Upper lobe of right lung (tissue), 1 donor: Measurements from ENCODE around the gene RAD17. TPM values are rescaled to one million over a fixed set of nuclear protein-coding genes. Genes with fewer than 3 reads are reported as not detected.
"Not testable (repeated sequence)": the region's sequence is repeated elsewhere in the genome, so short reads cannot be mapped to it uniquely, and the experiment has no call there.

Experiments
- ATAC-seq: fragments of 200-7000 bp; cut with Tn5 transposase; one replicate; pipeline ENCODE4 v1.9.1; 2020; ENCODE audit warnings: mild to moderate bottlenecking, moderate library complexity
- DNase-seq: peaks from one replicate; pipeline ENCODE4 v3.0.0-alpha.2; 2020
- H3K27ac ChIP-seq: fragments of 200-600 bp; one replicate; pipeline ENCODE4 v1.8.0; 2022
- H3K27me3 ChIP-seq: fragments of 200-600 bp; one replicate; pipeline ENCODE4 v1.8.0; 2022; ENCODE audit warnings: mild to moderate bottlenecking
- H3K36me3 ChIP-seq: fragments of 200-600 bp; one replicate; pipeline ENCODE4 v1.8.0; 2022
- H3K4me1 ChIP-seq: fragments of 200-600 bp; one replicate; pipeline ENCODE4 v1.8.0; 2022
- H3K4me3 ChIP-seq: fragments of 200-600 bp; one replicate; pipeline ENCODE4 v1.8.0; 2022; ENCODE audit warnings: mild to moderate bottlenecking
- H3K9me3 ChIP-seq: fragments of 200-600 bp; one replicate; pipeline ENCODE4 v1.8.0; 2022
- CTCF ChIP-seq: fragments of 200-600 bp; IDR thresholded peaks from one replicate; pipeline ENCODE4 v1.8.0; 2022; ENCODE audit warnings: antibody characterized with exemption
- intact Hi-C: fragments of 100-400 bp; cut with DNase I; formaldehyde crosslinking; loops from one replicate; pipeline ENCODE4 v1.11.0; 2022
- total RNA-seq: library from RNA; stranded (reverse); fragmentation: NEBNext Ultra II Directional; extraction: Animal tissue kit (Norgen Biotek cat#: 25700); gene quantifications from one replicate; pipeline ENCODE4 v1.2.1, GENCODE V29; 2021
- donor health status: DM: no; HTN: yes; CAD: no; lungs with severe emphysema.

The RAD17 gene
- total RNA-seq, 1 donor from 2014 or later: 19.1 TPM

GRCh38 chr5:69368458-69369339 lies 919 bp upstream of the RAD17 start:
- peak overlapping the region; percentile 78 for H3K4me3 ChIP-seq
- intact Hi-C loops: no loop called here
- DNase-seq: no peak

DNA sequence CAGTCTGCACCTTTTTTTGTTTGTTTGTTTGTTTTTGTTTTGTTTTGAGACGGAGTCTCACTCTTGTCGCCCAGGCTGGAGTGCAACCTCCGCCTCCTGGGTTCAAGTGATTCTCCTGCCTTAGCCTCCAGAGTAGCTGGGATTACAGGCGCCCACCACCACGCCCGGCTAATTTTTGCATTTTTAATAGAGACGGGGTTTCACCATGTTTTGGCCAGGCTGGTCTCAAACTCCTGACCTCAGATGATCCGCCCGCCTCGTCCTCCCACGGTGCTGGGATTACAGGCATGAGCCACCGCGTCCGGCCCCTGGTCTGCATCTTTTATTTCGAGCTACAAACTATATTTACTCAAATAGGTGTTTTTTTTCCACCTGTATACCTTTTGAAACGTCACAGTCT lies 717 bp downstream of the RAD17 start:
- Histone ChIP-seq H3K36me3 (peaks cover 34% of the 10 kb centered on the region), H3K4me3 (peak overlapping the region; percentile 78), H3K4me1 (peaks cover 19% of the 10 kb centered on the region), H3K27ac (peak overlapping the region; percentile 99)
- intact Hi-C loops, ATAC-seq, DNase-seq, H3K27me3 ChIP-seq, H3K9me3 ChIP-seq: not testable (repeated sequence)

More at GRCh38 chr5:69368458-69369339, 919 bp upstream of the RAD17 start:
- Histone ChIP-seq H3K4me1 (peaks cover 19% of the 10 kb centered on the region), H3K9me3 (no peaks in the 10 kb centered on the region), H3K27me3 (no peaks in the 10 kb centered on the region), H3K36me3 (peaks cover 31% of the 10 kb centered on the region), H3K27ac (peak overlapping the region; percentile 99)
- no peak for TF ChIP-seq CTCF
- ATAC-seq: peak; percentile 72

DNA sequence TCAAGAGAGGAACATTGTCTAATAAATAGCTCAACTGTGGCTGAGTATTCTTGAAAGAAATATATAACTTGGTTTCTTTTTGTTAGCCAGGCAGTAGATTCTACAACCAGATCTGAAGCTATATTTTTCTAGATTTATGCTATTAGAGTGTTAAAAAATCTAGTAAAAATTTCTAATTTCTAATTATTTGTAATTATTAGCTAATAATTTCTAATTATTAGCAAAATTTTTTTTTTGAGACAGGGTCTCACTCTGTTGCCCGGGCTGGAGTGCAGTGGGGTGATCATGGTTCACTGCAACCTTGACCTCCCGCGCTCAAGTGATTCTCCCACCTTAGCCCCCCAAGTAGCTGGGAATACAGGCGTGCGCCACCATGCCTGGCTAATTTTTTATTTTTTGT lies 2.8 kb downstream of the RAD17 start:
- DNase-seq (no peak), ATAC-seq (no peak)
- Histone ChIP-seq H3K9me3 (no peaks in the 10 kb centered on the region), H3K27ac (no peak overlapping the region), H3K27me3 (no peaks in the 10 kb centered on the region), H3K36me3 (peaks cover 30% of the 10 kb centered on the region), H3K4me1 (peaks cover 19% of the 10 kb centered on the region), H3K4me3 (no peak overlapping the region)
- TF ChIP-seq CTCF: no peak
- intact Hi-C loops: no loop called here

DNA sequence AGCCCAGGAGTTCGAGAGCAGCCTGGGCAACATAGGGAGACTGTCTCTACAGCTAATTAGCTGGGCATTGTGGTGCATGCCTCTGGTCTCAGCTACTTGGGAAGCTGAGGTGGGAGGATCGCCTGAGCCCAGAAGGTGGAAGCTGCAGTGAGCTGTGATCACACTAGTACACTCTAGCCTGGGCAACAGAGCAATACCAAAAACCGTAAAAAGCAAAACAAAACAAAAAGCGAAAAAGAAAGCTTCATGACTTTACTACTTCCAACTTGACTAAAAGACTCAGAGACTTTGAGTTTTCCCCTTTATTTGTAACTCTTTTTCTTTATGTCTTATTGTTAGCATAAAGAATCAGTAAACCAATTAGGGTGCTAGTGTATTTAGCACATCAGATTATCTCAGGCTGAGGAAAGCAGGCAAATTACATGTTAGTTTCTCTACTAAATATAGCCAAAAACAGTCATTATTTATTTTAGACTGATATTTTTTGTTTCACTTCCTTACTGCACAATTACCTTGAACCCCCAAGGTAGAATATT lies 5.4 kb downstream of the RAD17 start:
- ATAC-seq: no peak
- Histone ChIP-seq H3K9me3 (no peaks in the 10 kb centered on the region), H3K4me1 (peaks cover 10% of the 10 kb centered on the region), H3K27ac (no peak overlapping the region), H3K27me3 (no peaks in the 10 kb centered on the region), H3K4me3 (no peak overlapping the region), H3K36me3 (peaks cover 47% of the 10 kb centered on the region)
- TF ChIP-seq CTCF: no peak
- intact Hi-C loops: no loop called here
- DNase-seq: no peak

- no peak for TF ChIP-seq CTCF
- no peaks in the 10 kb centered on the region for H3K27me3 ChIP-seq
- no peak overlapping the region for H3K27ac ChIP-seq
- H3K4me3 ChIP-seq: no peak overlapping the region
- H3K4me1 ChIP-seq: no peaks in the 10 kb centered on the region
- intact Hi-C loops: no loop called here
- peaks cover 81% of the 10 kb centered on the region for H3K36me3 ChIP-seq
- DNase-seq (no peak), ATAC-seq (no peak)
- H3K9me3 ChIP-seq: no peaks in the 10 kb centered on the region
Observed at GRCh38 chr5:69378376-69378775, 8.8 kb downstream of the RAD17 start.

GRCh38 chr5:69404659-69405330 lies 35.2 kb downstream of the RAD17 start:
- Histone ChIP-seq H3K36me3 (peaks cover 40% of the 10 kb centered on the region), H3K4me1 (no peaks in the 10 kb centered on the region), H3K9me3 (no peaks in the 10 kb centered on the region), H3K4me3 (no peak overlapping the region), H3K27ac (no peak overlapping the region), H3K27me3 (no peaks in the 10 kb centered on the region)
- intact Hi-C loops: no loop called here
- TF ChIP-seq CTCF: no peak
- DNase-seq: no peak
- ATAC-seq: no peak
